Smooth muscle cell (in vitro differentiated cells): ENCODE measurements around the gene RNF41. TPM values are rescaled to one million over a fixed set of nuclear protein-coding genes. Genes with fewer than 3 reads are reported as not detected.
"Not testable (repeated sequence)": the region's sequence is repeated elsewhere in the genome, so short reads cannot be mapped to it uniquely, and the experiment has no call there.

Experiments used
- DNase-seq: peaks from one replicate; lab custom pipeline; 2025; ENCODE audit not compliant: unreplicated experiment; lab: John Stamatoyannopoulos, UW
- H2AFZ ChIP-seq: fragments of 200-600 bp; sonication (generic); 2 replicates; pipeline ENCODE4 v1.6.0; 2016; ENCODE audit warnings: antibody characterized with exemption, low read depth, mild to moderate bottlenecking
- H3F3A ChIP-seq: fragments of 200-600 bp; sonication (generic); 2 replicates; pipeline ENCODE4 v1.6.0; 2017; ENCODE audit warnings: antibody characterized with exemption, low read depth
- H3K27ac ChIP-seq: fragments of 200-600 bp; sonication (generic); 2 replicates; pipeline ENCODE4 v1.5.1; 2016; ENCODE audit warnings: low read depth, mild to moderate bottlenecking
- H3K27me3 ChIP-seq: fragments of 200-600 bp; sonication (generic); 2 replicates; pipeline ENCODE4 v1.6.1; 2016; ENCODE audit warnings: low read depth, mild to moderate bottlenecking
- H3K36me3 ChIP-seq: fragments of 200-600 bp; sonication (generic); 2 replicates; pipeline ENCODE4 v1.5.1; 2016; ENCODE audit warnings: low read depth
- H3K4me1 ChIP-seq: fragments of 200-600 bp; sonication (generic); 2 replicates; pipeline ENCODE4 v1.5.1; 2016; ENCODE audit warnings: low read depth
- H3K4me2 ChIP-seq: fragments of 200-600 bp; sonication (generic); 2 replicates; pipeline ENCODE4 v1.6.0; 2016; ENCODE audit warnings: mild to moderate bottlenecking
- H3K4me3 ChIP-seq: fragments of 200-600 bp; sonication (generic); 2 replicates; pipeline ENCODE4 v1.5.1; 2016; ENCODE audit warnings: mild to moderate bottlenecking
- H3K79me2 ChIP-seq: fragments of 200-600 bp; sonication (generic); 2 replicates; pipeline ENCODE4 v1.6.0; 2016; ENCODE audit warnings: low read depth, mild to moderate bottlenecking
- H3K9ac ChIP-seq: fragments of 200-600 bp; sonication (generic); 2 replicates; pipeline ENCODE4 v1.6.0; 2016; ENCODE audit warnings: low read depth
- H3K9me3 ChIP-seq: fragments of 200-600 bp; sonication (generic); replicated peaks from 2 replicates; pipeline ENCODE4 v1.5.1; 2016; ENCODE audit warnings: low read depth
- H4K20me1 ChIP-seq: fragments of 200-600 bp; sonication (generic); 2 replicates; pipeline ENCODE4 v1.6.0; 2016; ENCODE audit warnings: low read depth
- WGBS: methylation state at CpG from one replicate; pipeline ENCODE4 v1.1.7; 2016; ENCODE audit warnings: low lambda C conversion rate; 5-methylcytosine and 5-hydroxymethylcytosine counted together
- polyA plus RNA-seq: library from polyadenylated mRNA; unstranded; fragments of >200 nt; fragmentation: Nextera tagmentation; extraction: Ambion mirVana; gene quantifications from 2 replicates; pipeline ENCODE4 v1.2.1, GENCODE V29; 2016
- total RNA-seq: library from RNA; depleted of rRNA; stranded (reverse); fragments of >200 nt; gene quantifications from 2 replicates; pipeline ENCODE4 v1.2.3, GENCODE V29; 2014
- TF ChIP-seq, protein P1 (sequence below): fragments of 200-600 bp; sonication (generic); IDR thresholded peaks from 2 replicates; pipeline ENCODE4 v1.5.1; 2017; ENCODE audit warnings: borderline replicate concordance, mild to moderate bottlenecking, antibody characterized with exemption; ENCODE audit not compliant: insufficient read depth, poor library complexity, severe bottlenecking

Gene RNF41
- total and polyA plus RNA-seq, 2 experiments from 2014 or later, result 19.4 to 46.1 TPM

DNA sequence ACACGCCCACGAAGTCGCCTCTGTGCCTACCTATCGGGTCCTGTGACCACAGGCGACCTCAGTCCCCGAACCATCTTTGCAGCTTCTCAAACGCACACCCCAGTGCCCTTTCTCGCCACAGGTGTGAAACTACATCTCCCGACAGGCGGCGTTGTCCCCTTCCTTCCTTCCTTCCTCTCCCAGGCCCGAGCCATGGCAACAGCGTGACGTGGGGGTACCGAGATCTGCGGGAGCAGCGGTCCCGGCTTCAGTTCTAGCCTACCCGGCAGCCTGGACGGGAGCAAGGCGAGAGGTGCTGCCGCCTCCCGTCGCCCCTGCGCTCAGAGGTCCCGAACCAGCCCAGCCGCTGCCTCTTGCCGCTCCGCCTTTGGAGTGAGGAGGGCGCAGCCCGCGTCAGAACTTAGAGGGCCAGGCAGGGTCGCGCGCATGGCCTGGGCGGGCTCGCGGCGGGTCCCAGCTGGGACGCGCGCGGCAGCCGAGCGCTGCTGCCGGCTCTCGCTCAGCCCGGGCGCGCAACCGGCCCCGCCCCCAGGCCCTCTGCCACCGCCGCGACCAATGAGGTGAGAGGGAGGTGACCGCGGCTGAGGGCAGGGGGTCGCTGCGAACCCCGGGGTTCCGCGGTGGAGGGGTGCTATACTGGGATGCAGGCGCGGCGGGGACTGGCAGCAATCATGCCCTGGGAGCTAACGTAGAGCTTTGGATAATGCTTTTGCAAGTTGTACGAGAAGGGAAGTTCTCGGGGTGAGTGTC is 45.1 kb upstream of the RNF41 start, which contains the start of gene COQ10A:
Gene COQ10A (plus strand): TSS at position 250 of the 750 bp plus-strand sequence. CDS start 177 bp downstream, at position 427.
- H3K79me2 ChIP-seq, result no peaks in the 10 kb centered on the region
- peaks cover 21% of the 10 kb centered on the region for H3F3A ChIP-seq
- peak within 1 kb of the TSS; percentile 90 for H3K27ac ChIP-seq
- H3K9me3 ChIP-seq, result no peaks in the 10 kb centered on the region
- H2AFZ ChIP-seq, result peak within 1 kb of the TSS; percentile 85
- H3K9ac ChIP-seq, result peak within 1 kb of the TSS; percentile 88
- peak within 1 kb of the TSS; percentile 90 for H3K4me2 ChIP-seq
- WGBS, result 2% methylated on average over 45 of the region's 68 CpGs
- no peaks in the 10 kb centered on the region for H4K20me1 ChIP-seq
- H3K4me3 ChIP-seq, result peak within 1 kb of the TSS; percentile 76
- H3K36me3 ChIP-seq, result no peaks in the 10 kb centered on the region
- DNase-seq, result peak; percentile 93
- H3K27me3 ChIP-seq, result no peaks in the 10 kb centered on the region
- TF ChIP-seq, protein P1, sequence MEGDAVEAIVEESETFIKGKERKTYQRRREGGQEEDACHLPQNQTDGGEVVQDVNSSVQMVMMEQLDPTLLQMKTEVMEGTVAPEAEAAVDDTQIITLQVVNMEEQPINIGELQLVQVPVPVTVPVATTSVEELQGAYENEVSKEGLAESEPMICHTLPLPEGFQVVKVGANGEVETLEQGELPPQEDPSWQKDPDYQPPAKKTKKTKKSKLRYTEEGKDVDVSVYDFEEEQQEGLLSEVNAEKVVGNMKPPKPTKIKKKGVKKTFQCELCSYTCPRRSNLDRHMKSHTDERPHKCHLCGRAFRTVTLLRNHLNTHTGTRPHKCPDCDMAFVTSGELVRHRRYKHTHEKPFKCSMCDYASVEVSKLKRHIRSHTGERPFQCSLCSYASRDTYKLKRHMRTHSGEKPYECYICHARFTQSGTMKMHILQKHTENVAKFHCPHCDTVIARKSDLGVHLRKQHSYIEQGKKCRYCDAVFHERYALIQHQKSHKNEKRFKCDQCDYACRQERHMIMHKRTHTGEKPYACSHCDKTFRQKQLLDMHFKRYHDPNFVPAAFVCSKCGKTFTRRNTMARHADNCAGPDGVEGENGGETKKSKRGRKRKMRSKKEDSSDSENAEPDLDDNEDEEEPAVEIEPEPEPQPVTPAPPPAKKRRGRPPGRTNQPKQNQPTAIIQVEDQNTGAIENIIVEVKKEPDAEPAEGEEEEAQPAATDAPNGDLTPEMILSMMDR, result peak; percentile 46
- H3K4me1 ChIP-seq, result peaks cover 4% of the 10 kb centered on the region

DNA sequence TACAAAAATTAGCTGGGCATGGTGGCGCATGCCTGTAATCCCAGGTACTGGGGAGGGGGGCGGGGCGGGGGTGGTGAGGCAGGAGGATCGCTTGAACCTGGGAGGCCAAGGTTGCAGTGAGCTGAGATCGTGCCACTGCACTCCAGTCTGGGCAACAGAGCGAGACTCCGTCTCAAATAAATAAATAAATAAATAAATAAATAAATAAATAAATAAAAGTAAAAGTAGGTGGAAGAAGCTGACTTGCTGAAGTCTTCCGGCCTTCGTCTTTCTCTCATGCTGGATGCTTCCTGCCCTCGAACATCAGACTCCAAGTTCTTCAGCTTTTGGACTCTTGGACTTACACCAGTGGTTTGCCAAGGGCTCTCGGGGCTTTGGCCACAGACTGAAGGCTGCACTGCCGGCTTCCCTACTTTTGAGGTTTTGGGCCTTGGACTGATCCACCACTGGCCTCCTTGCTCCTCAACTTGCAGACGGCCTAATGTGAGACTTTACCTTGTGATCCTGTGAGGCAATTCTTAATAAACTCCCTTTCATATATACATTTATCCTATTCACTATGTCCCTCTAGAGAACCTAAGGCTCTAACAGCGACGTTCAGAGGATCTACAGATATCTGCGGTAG is 44.5 kb upstream of the RNF41 start:
- Histone ChIP-seq H3K4me3 (peak overlapping the region; percentile 76), H2AFZ (peak overlapping the region; percentile 85), H3K27ac (peak overlapping the region; percentile 90), H3K9ac (peak overlapping the region; percentile 88), H3F3A (peaks cover 14% of the 10 kb centered on the region), H3K4me2 (peak overlapping the region; percentile 90)
- not testable (repeated sequence) for H3K4me1 ChIP-seq, H3K79me2 ChIP-seq, H3K9me3 ChIP-seq, H3K36me3 ChIP-seq, H3K27me3 ChIP-seq, DNase-seq, H4K20me1 ChIP-seq
- 71% methylated on average over 16 of the region's 16 CpGs for WGBS

DNA sequence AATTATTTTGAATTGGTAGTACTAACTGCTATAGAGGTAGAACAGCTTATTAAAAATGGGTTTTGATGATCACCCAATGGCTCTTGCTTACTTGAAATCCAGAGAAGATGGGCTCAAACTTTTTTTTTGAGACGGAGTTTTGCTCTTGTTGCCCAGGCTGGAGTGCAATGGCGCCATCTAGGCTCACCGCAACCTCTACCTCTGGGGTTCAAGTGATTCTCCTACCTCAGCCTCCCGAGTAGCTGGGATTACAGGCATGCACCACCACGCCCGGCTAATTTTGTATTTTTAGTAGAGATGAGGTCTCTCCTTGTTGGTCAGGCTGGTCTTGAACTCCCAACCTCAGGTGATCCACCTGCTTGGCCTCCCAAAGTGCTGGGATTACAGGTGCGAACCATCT is 41.2 kb upstream of the RNF41 start:
- H4K20me1 ChIP-seq, H3K79me2 ChIP-seq, H3K9me3 ChIP-seq, H3F3A ChIP-seq, H3K4me1 ChIP-seq, H3K27me3 ChIP-seq, H3K4me3 ChIP-seq, H2AFZ ChIP-seq, H3K36me3 ChIP-seq, H3K4me2 ChIP-seq, DNase-seq, H3K27ac ChIP-seq, H3K9ac ChIP-seq: not testable (repeated sequence)
- 90% methylated on average over 7 of the region's 7 CpGs for WGBS
- TF ChIP-seq, protein P1, result peak; percentile 5

DNA sequence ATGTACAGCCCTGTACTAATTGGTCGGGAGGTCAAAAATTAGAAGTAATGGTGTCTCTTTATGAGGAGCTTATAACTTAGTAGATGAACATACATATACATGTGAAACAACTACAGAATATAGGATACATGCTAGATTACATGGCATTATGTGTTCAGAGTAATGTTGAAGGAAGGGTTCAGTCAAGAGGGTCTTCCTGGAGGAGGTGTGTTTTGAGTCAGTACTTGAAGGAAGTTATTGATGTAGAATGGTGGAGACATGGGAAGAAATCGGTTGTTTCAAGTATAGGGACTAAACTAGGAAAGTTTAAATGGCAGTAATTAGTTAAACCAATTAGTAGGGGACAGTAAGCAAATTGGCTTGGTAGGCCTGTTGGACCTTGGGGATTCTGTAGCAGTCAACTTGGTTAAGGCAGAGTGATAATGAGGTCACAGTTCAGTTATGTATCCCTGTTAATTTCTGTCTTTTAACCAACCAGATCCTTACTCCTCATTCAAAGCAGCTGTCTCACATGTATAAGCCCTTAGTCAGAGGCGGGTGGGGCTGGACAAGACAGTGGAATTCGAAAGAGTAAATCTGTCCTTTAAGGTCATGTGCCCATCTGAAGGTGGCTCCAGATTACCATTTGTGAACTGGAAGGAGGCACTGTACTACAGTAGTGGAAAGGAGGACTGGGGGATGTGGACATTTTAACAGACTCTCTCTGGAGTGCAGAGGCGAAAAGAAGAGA is 39.9 kb upstream of the RNF41 start:
- Histone ChIP-seq H3K4me2 (no peak overlapping the region), H3K9me3 (no peaks in the 10 kb centered on the region), H3K4me3 (no peak overlapping the region), H3K27me3 (no peaks in the 10 kb centered on the region), H3K4me1 (peaks cover 16% of the 10 kb centered on the region), H3K27ac (peak overlapping the region; percentile 78), H3K9ac (peak overlapping the region; percentile 38), H3K79me2 (peaks cover 15% of the 10 kb centered on the region), H3K36me3 (no peaks in the 10 kb centered on the region), H4K20me1 (peaks cover 8% of the 10 kb centered on the region), H3F3A (peaks cover 14% of the 10 kb centered on the region), H2AFZ (no peak overlapping the region)
- no peak for DNase-seq
- TF ChIP-seq, protein P1, result no peak
- 74% methylated on average over 5 of the region's 5 CpGs for WGBS
